HepG2 (cell line): Measurements from ENCODE around the gene CLPSL2. TPM values are rescaled to one million over a fixed set of nuclear protein-coding genes. Genes with fewer than 3 reads are reported as not detected.

Experiments
- CHCHD3 ChIP-seq: sonication (generic); formaldehyde crosslinking; IDR thresholded peaks from 2 replicates; pipeline ENCODE4 v1.8.0; 2022; ENCODE audit warnings: mild to moderate bottlenecking, missing genetic modification reagents, moderate library complexity
- CSRNP1 ChIP-seq: sonication (generic); formaldehyde crosslinking; IDR thresholded peaks from 2 replicates; pipeline ENCODE4 v1.8.1; 2023; ENCODE audit warnings: mild to moderate bottlenecking, missing genetic modification reagents
- GATAD1 ChIP-seq: IDR thresholded peaks from 2 replicates; pipeline ENCODE4 v1.6.1; 2016; ENCODE audit warnings: missing genetic modification reagents, missing compliant biosample characterization
- HNF1B ChIP-seq: sonication (generic); formaldehyde crosslinking; IDR thresholded peaks from 2 replicates; pipeline ENCODE4 v1.5.1; 2020; ENCODE audit warnings: mild to moderate bottlenecking, moderate library complexity, missing genetic modification reagents
- JUN ChIP-seq: sonication (generic); formaldehyde crosslinking; IDR thresholded peaks from 2 replicates; pipeline ENCODE4 v1.4.0; 2020; ENCODE audit warnings: mild to moderate bottlenecking, missing genetic modification reagents
- MBD4 ChIP-seq: IDR thresholded peaks from 2 replicates; pipeline ENCODE4 v1.6.1; 2012; ENCODE audit warnings: low read length, inconsistent platforms, borderline replicate concordance
- REPIN1 ChIP-seq: sonication (generic); formaldehyde crosslinking; IDR thresholded peaks from 2 replicates; pipeline ENCODE4 v1.8.0; 2022; ENCODE audit warnings: missing genetic modification reagents, low read depth, mild to moderate bottlenecking, borderline replicate concordance
- SIN3A ChIP-seq: IDR thresholded peaks from 2 replicates; pipeline ENCODE4 v1.6.1; 2011; ENCODE audit warnings: low read depth, mild to moderate bottlenecking, control low read depth, low read length, borderline replicate concordance
- SMAD3 ChIP-seq: sonication (generic); formaldehyde crosslinking; IDR thresholded peaks from 2 replicates; pipeline ENCODE4 v1.4.0; 2020; ENCODE audit warnings: missing genetic modification reagents
- STAG1 ChIP-seq: sonication (generic); formaldehyde crosslinking; IDR thresholded peaks from 2 replicates; pipeline ENCODE4 v1.4.0; 2020; ENCODE audit warnings: missing genetic modification reagents
- TAF15 ChIP-seq: fragments of 200-400 bp; formaldehyde crosslinking; IDR thresholded peaks from one replicate; pipeline ENCODE4 v1.6.1; 2018; ENCODE audit warnings: mild to moderate bottlenecking, low read depth, low read length; ENCODE audit not compliant: poor library complexity, severe bottlenecking
- ZBTB1 ChIP-seq: sonication (generic); formaldehyde crosslinking; IDR thresholded peaks from 2 replicates; pipeline ENCODE4 v1.4.0; 2020; ENCODE audit warnings: missing genetic modification reagents, borderline replicate concordance
- ZBTB7B ChIP-seq: sonication (generic); formaldehyde crosslinking; IDR thresholded peaks from 2 replicates; pipeline ENCODE4 v1.4.0; 2020; ENCODE audit warnings: missing genetic modification reagents
- ZFX ChIP-seq: sonication (generic); formaldehyde crosslinking; IDR thresholded peaks from 2 replicates; pipeline ENCODE4 v1.4.0; 2020; ENCODE audit warnings: mild to moderate bottlenecking, low read depth, missing genetic modification reagents, moderate library complexity
- ZNF18 ChIP-seq: sonication (generic); formaldehyde crosslinking; IDR thresholded peaks from 2 replicates; pipeline ENCODE4 v1.8.0; 2022; ENCODE audit warnings: mild to moderate bottlenecking, missing genetic modification reagents; ENCODE audit not compliant: insufficient replicate concordance
- ZNF558 ChIP-seq: sonication (generic); formaldehyde crosslinking; IDR thresholded peaks from 2 replicates; pipeline ENCODE4 v1.9.0; 2022; ENCODE audit warnings: mild to moderate bottlenecking, missing genetic modification reagents, borderline replicate concordance
- ZNF652 ChIP-seq: IDR thresholded peaks from 2 replicates; pipeline ENCODE4 v1.6.1; 2016; ENCODE audit warnings: low read depth, borderline replicate concordance
- ZSCAN20 ChIP-seq: sonication (generic); formaldehyde crosslinking; IDR thresholded peaks from 2 replicates; pipeline ENCODE4 v1.4.0; 2020; ENCODE audit warnings: missing genetic modification reagents, mild to moderate bottlenecking, borderline replicate concordance
- polyA plus RNA-seq, 8 experiments: library from polyadenylated mRNA; depleted of rRNA in 3 of 8; stranded (reverse) in 7 of 8; unstranded in 1 of 8; fragments of >200 nt; fragmentation: Illumina TruSeq in 4 of 8; extraction: Trizol in 4 of 8; gene quantifications; 2 replicates each; pipeline versions ENCODE4 v1.2.1 to v1.2.3, GENCODE V29; 2011 to 2016; ENCODE audit warnings: low read depth in 4 of 8, missing spikeins in 1 of 8, mixed read lengths in 1 of 8; ENCODE audit not compliant: insufficient read depth in 1 of 8
- total RNA-seq, 5 experiments: library from RNA; depleted of rRNA; stranded (reverse); fragments of >200 nt; fragmentation: Illumina TruSeq; extraction: Trizol; gene quantifications; 2 replicates each; pipeline ENCODE4 v1.2.3, GENCODE V29; 2016; ENCODE audit warnings: low read depth in 1 of 5
- TF ChIP-seq, protein P1 (sequence below): sonication (generic); formaldehyde crosslinking; IDR thresholded peaks from 2 replicates; pipeline ENCODE4 v1.8.1; 2022; ENCODE audit warnings: low read depth, mild to moderate bottlenecking, missing genetic modification reagents

CLPSL2 gene
- total and polyA plus RNA-seq, 2 of the 13 experiments (the other 11 are each of a cell fraction or from before 2014, with no cell fraction given), result not detected

GRCh38 chr6:35727935-35728682 is 48.3 kb upstream of the CLPSL2 start (continued):
- no peak for TF ChIP-seq ZBTB1
- TF ChIP-seq ZNF558 (CRISPR knock-in tag), result 0 out of 2 replicates have a peak, but pooled peaks have one; percentile 39
- no peak for TF ChIP-seq MBD4
- TF ChIP-seq ZNF18 (CRISPR knock-in tag), result peak; percentile 39
- peak; percentile 25; the same call in 1 of the 2 replicates for TF ChIP-seq ZBTB7B (CRISPR knock-in tag)
- no peak; the same call in 1 of the 2 replicates for TF ChIP-seq JUN (CRISPR knock-in tag)
- TF ChIP-seq GATAD1 (CRISPR knock-in tag), result no peak
- TF ChIP-seq STAG1 (CRISPR knock-in tag), result no peak
- TF ChIP-seq ZNF652 (CRISPR knock-in tag), result no peak
- no peak for TF ChIP-seq CHCHD3
- TF ChIP-seq HNF1B (CRISPR knock-in tag), result peak; percentile 73
- no peak for TF ChIP-seq SMAD3
- TF ChIP-seq CSRNP1, result peak; percentile 84
- TF ChIP-seq ZFX (CRISPR knock-in tag), result peak; percentile 66
- TF ChIP-seq SIN3A, result peak; percentile 5; the same call in 1 of the 2 replicates
- TF ChIP-seq REPIN1 (CRISPR knock-in tag), result peak; percentile 48; the same call in 1 of the 2 replicates
- TF ChIP-seq, protein P1, sequence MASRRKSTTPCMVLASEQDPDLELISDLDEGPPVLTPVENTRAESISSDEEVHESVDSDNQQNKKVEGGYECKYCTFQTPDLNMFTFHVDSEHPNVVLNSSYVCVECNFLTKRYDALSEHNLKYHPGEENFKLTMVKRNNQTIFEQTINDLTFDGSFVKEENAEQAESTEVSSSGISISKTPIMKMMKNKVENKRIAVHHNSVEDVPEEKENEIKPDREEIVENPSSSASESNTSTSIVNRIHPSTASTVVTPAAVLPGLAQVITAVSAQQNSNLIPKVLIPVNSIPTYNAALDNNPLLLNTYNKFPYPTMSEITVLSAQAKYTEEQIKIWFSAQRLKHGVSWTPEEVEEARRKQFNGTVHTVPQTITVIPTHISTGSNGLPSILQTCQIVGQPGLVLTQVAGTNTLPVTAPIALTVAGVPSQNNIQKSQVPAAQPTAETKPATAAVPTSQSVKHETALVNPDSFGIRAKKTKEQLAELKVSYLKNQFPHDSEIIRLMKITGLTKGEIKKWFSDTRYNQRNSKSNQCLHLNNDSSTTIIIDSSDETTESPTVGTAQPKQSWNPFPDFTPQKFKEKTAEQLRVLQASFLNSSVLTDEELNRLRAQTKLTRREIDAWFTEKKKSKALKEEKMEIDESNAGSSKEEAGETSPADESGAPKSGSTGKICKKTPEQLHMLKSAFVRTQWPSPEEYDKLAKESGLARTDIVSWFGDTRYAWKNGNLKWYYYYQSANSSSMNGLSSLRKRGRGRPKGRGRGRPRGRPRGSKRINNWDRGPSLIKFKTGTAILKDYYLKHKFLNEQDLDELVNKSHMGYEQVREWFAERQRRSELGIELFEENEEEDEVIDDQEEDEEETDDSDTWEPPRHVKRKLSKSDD (CRISPR knock-in tag), result no peak
- no peak for TF ChIP-seq ZSCAN20 (CRISPR knock-in tag)
- TF ChIP-seq TAF15, result peak; percentile 11
